RWPE2 (cell line): Measurements from ENCODE around the gene ZNF492.
"Not testable (repeated sequence)": the region's sequence is repeated elsewhere in the genome, so short reads cannot be mapped to it uniquely, and the experiment has no call there.

Experiments used
- ATAC-seq: fragments of 200-7000 bp; cut with Tn5 transposase; 3 replicates; pipeline ENCODE4 v1.9.1; 2021; ENCODE audit warnings: low read depth
- DNase-seq: peaks from one replicate; pipeline ENCODE4 v3.0.0-alpha.2; 2020; ENCODE audit warnings: low spot score
- H3K27ac ChIP-seq: fragments of 450-650 bp; 2 replicates; pipeline ENCODE4 v1.5.1; 2017; ENCODE audit warnings: mild to moderate bottlenecking; ENCODE audit not compliant: poor library complexity, severe bottlenecking
- H3K27me3 ChIP-seq: fragments of 250-450 bp; sonication (Bioruptor Pico); 2 replicates; pipeline ENCODE4 v1.5.1; 2021; ENCODE audit warnings: mild to moderate bottlenecking, moderate library complexity; ENCODE audit not compliant: insufficient read depth, poor library complexity, severe bottlenecking
- H3K36me3 ChIP-seq: fragments of 250-450 bp; sonication (Bioruptor Pico); 2 replicates; pipeline ENCODE4 v1.5.1; 2020; ENCODE audit warnings: low read depth, mild to moderate bottlenecking, moderate library complexity
- H3K4me1 ChIP-seq: fragments of 250-450 bp; sonication (Bioruptor Pico); 2 replicates; pipeline ENCODE4 v1.5.1; 2021; ENCODE audit warnings: mild to moderate bottlenecking, moderate library complexity; ENCODE audit not compliant: insufficient read depth, poor library complexity, severe bottlenecking
- H3K4me3 ChIP-seq: fragments of 250-450 bp; sonication (Bioruptor Pico); 2 replicates; pipeline ENCODE4 v1.5.1; 2021; ENCODE audit warnings: mild to moderate bottlenecking, moderate library complexity; ENCODE audit not compliant: severe bottlenecking
- H3K9me3 ChIP-seq: fragments of 250-450 bp; sonication (Bioruptor Pico); 2 replicates; pipeline ENCODE4 v1.5.1; 2021; ENCODE audit warnings: mild to moderate bottlenecking, moderate library complexity; ENCODE audit not compliant: severe bottlenecking
- CTCF ChIP-seq: fragments of 450-650 bp; IDR thresholded peaks from one replicate; pipeline ENCODE4 v1.5.1; 2017; ENCODE audit warnings: mild to moderate bottlenecking, moderate library complexity; ENCODE audit not compliant: poor library complexity, severe bottlenecking

ZNF492 gene

GRCh38 chr19:22633706-22634449 is at the start of gene ZNF492:
TSS of gene ZNF492 (plus strand) at chr19:22634324. CDS start at chr19:22653400, 19,076 bp downstream.
- DNase-seq, H3K4me3 ChIP-seq, H3K4me1 ChIP-seq, H3K27me3 ChIP-seq, H3K9me3 ChIP-seq, H3K36me3 ChIP-seq, H3K27ac ChIP-seq: not testable (repeated sequence)
- peak; percentile 14; the same call in 1 of the 3 replicates for ATAC-seq

GRCh38 chr19:22595422-22595821 is 38.7 kb upstream of the ZNF492 start:
- Histone ChIP-seq H3K27me3 (no peaks in the 10 kb centered on the region), H3K27ac (no peak overlapping the region), H3K4me3 (no peak overlapping the region), H3K36me3 (no peaks in the 10 kb centered on the region), H3K4me1 (no peaks in the 10 kb centered on the region), H3K9me3 (peaks cover 5% of the 10 kb centered on the region)
- TF ChIP-seq CTCF: no peak
- DNase-seq (peak; percentile 29), ATAC-seq (no peak)

- H3K27me3 ChIP-seq: no peaks in the 10 kb centered on the region
- DNase-seq (no peak), ATAC-seq (no peak)
- TF ChIP-seq CTCF: no peak
- H3K9me3 ChIP-seq: peaks cover 9% of the 10 kb centered on the region
- H3K4me1 ChIP-seq: no peaks in the 10 kb centered on the region
- no peaks in the 10 kb centered on the region for H3K36me3 ChIP-seq
- no peak overlapping the region for H3K27ac ChIP-seq
- H3K4me3 ChIP-seq: no peak overlapping the region
These were observed 38.2 kb upstream of the ZNF492 start for GRCh38 chr19:22595918-22596341.

GRCh38 chr19:22600690-22601648 is 33.2 kb upstream of the ZNF492 start:
- DNase-seq (no peak), ATAC-seq (no peak)
- H3K4me1 ChIP-seq: no peaks in the 10 kb centered on the region
- H3K27ac ChIP-seq: no peak overlapping the region
- no peaks in the 10 kb centered on the region for H3K27me3 ChIP-seq
- peaks cover 6% of the 10 kb centered on the region for H3K9me3 ChIP-seq
- TF ChIP-seq CTCF: no peak
- no peak overlapping the region for H3K4me3 ChIP-seq
- H3K36me3 ChIP-seq: no peaks in the 10 kb centered on the region

GRCh38 chr19:22601906-22602630 is 32.1 kb upstream of the ZNF492 start:
- Histone ChIP-seq H3K36me3 (no peaks in the 10 kb centered on the region), H3K9me3 (peaks cover 4% of the 10 kb centered on the region)

More at GRCh38 chr19:22601906-22602630, 32.1 kb upstream of the ZNF492 start:
- Histone ChIP-seq H3K27me3 (no peaks in the 10 kb centered on the region), H3K27ac (no peak overlapping the region), H3K4me3 (no peak overlapping the region), H3K4me1 (no peaks in the 10 kb centered on the region)
- TF ChIP-seq CTCF: no peak
- ATAC-seq (no peak), DNase-seq (no peak)
